OCI-LY3 (cell line): ENCODE data around the gene LGALS7B.

Source experiments
- CTCF ChIP-seq: fragments of 200-600, 300-600 bp; sonication (generic); IDR thresholded peaks from 2 replicates; pipeline ENCODE4 v1.5.1; 2014; ENCODE audit warnings: antibody characterized with exemption, low read length, low read depth
- EZH2phosphoT487 ChIP-seq: fragments of 200-600 bp; shearing (Covaris generic); IDR thresholded peaks from 2 replicates; pipeline ENCODE4 v1.6.1; 2018; ENCODE audit warnings: antibody characterized with exemption, mixed run types, low read depth

GRCh38 chr19:38836983-38837626 lies 48.1 kb downstream of the LGALS7B start:
- TF ChIP-seq CTCF (no peak), EZH2phosphoT487 (no peak)
